ENCODE data around the gene MARCHF4.
"Not testable (repeated sequence)": the region's sequence is repeated elsewhere in the genome, so short reads cannot be mapped to it uniquely, and the experiment has no call there.

The MARCHF4 gene

GRCh38 chr2:216389570-216389969, 17.3 kb upstream of the MARCHF4 start:
- H3K27ac ChIP-seq = no peak overlapping the region
- no peak for TF ChIP-seq CTCF (conservative IDR thresholded peaks at IDR 0.05)

GRCh38 chr2:216388046-216388884, 16.0 kb upstream of the MARCHF4 start:
- no peak for TF ChIP-seq CTCF (conservative IDR thresholded peaks at IDR 0.05)
- H3K27ac ChIP-seq = no peak overlapping the region

- H3K27ac ChIP-seq = no peak overlapping the region
- no peak for TF ChIP-seq CTCF (conservative IDR thresholded peaks at IDR 0.05)
Observed at GRCh38 chr2:216387262-216387661, 15.0 kb upstream of the MARCHF4 start.

- no peak for TF ChIP-seq CTCF (conservative IDR thresholded peaks at IDR 0.05)
Observed at GRCh38 chr2:216385478-216385877, 13.2 kb upstream of the MARCHF4 start.

GRCh38 chr2:216384409-216384808, 12.1 kb upstream of the MARCHF4 start:
- H3K27ac ChIP-seq = not testable (repeated sequence)

More at GRCh38 chr2:216385478-216385877, 13.2 kb upstream of the MARCHF4 start:
- H3K27ac ChIP-seq = no peak overlapping the region

GRCh38 chr2:216379977-216380376, 7.7 kb upstream of the MARCHF4 start:
- H3K27ac ChIP-seq = no peak overlapping the region
- no peak for TF ChIP-seq CTCF (conservative IDR thresholded peaks at IDR 0.05)

- H3K27ac ChIP-seq = no peak overlapping the region
- TF ChIP-seq CTCF (conservative IDR thresholded peaks at IDR 0.05) = no peak
Observed at GRCh38 chr2:216375286-216375685, 3.0 kb upstream of the MARCHF4 start.

GRCh38 chr2:216373896-216374295, 1.6 kb upstream of the MARCHF4 start:
- no peak overlapping the region for H3K27ac ChIP-seq
- TF ChIP-seq CTCF (conservative IDR thresholded peaks at IDR 0.05) = no peak
